ENCODE data around the gene CABLES1. TPM values are rescaled to one million over a fixed set of nuclear protein-coding genes. Genes with fewer than 3 reads are reported as not detected.

The CABLES1 gene
- total and polyA plus RNA-seq, 2 experiments from 2014 or later: 1.3 to 8.9 TPM

- Histone ChIP-seq H3F3A (ENCODE audit: insufficient read depth) (peaks cover 34% of the 10 kb centered on the region), H3K9me2 (ENCODE audit: insufficient read depth) (no peaks in the 10 kb centered on the region), H3K4me1 (ENCODE audit: insufficient read depth) (peaks cover 39% of the 10 kb centered on the region), H3K4me3 (no peak overlapping the region), H3K4me2 (ENCODE audit: unreplicated experiment) (no peak overlapping the region), H4K20me1 (ENCODE audit: insufficient read depth) (no peaks in the 10 kb centered on the region), H2AFZ (no peak overlapping the region), H3K27me3 (replicated peaks; ENCODE audit: insufficient read depth) (no peaks in the 10 kb centered on the region), H3K36me3 (ENCODE audit: low read depth) (no peaks in the 10 kb centered on the region), H3K9me3 (ENCODE audit: low read depth) (no peaks in the 10 kb centered on the region), H3K9ac (no peak overlapping the region), H3K27ac (no peak overlapping the region), H3K79me2 (ENCODE audit: insufficient read depth) (no peaks in the 10 kb centered on the region)
- TF ChIP-seq EZH2 (IDR thresholded peaks at IDR 0.05; ENCODE audit: insufficient read depth, poor library complexity, severe bottlenecking): no peak
- TF ChIP-seq EZH2phosphoT487 (IDR thresholded peaks at IDR 0.05; ENCODE audit: insufficient read depth, low read depth): no peak
- no peak for DNase-seq
- in situ Hi-C loops (cut with MboI): loop anchor here (10.0 kb wide), 1 partner anchor 119 kb away; no protein-coding TSS in a partner anchor
- WGBS, 2 experiments (ENCODE audit: low coverage in 1 of 2, low lambda C conversion rate in 2 of 2, missing lambda C conversion rate in 2 of 2): 98 to 100% methylated on average over 5 of the region's 5 CpGs
These were observed 100.1 kb downstream of the CABLES1 start for GRCh38 chr18:23235336-23235735.

GRCh38 chr18:23235860-23236259, 100.6 kb downstream of the CABLES1 start:
- no peak overlapping the region for H3K4me3 ChIP-seq
- no peaks in the 10 kb centered on the region for H3K27me3 ChIP-seq (replicated peaks; ENCODE audit: insufficient read depth)
- peaks cover 29% of the 10 kb centered on the region for H3F3A ChIP-seq (ENCODE audit: insufficient read depth)
- H3K4me2 ChIP-seq (ENCODE audit: unreplicated experiment): no peak overlapping the region
- no peaks in the 10 kb centered on the region for H3K9me3 ChIP-seq (ENCODE audit: low read depth)
- H2AFZ ChIP-seq: no peak overlapping the region
- in situ Hi-C loops (cut with MboI): loop anchor here (10.0 kb wide), 1 partner anchor 119 kb away; no protein-coding TSS in a partner anchor
- DNase-seq: no peak
- no peaks in the 10 kb centered on the region for H3K36me3 ChIP-seq (ENCODE audit: low read depth)
- H3K9ac ChIP-seq: no peak overlapping the region
- WGBS, 2 experiments (ENCODE audit: low coverage in 1 of 2, low lambda C conversion rate in 2 of 2, missing lambda C conversion rate in 2 of 2): 86% methylated on average over 11 of the region's 11 CpGs
- no peaks in the 10 kb centered on the region for H3K9me2 ChIP-seq (ENCODE audit: insufficient read depth)
- H3K27ac ChIP-seq: no peak overlapping the region
- peaks cover 33% of the 10 kb centered on the region for H3K4me1 ChIP-seq (ENCODE audit: insufficient read depth)
- no peaks in the 10 kb centered on the region for H4K20me1 ChIP-seq (ENCODE audit: insufficient read depth)
- no peaks in the 10 kb centered on the region for H3K79me2 ChIP-seq (ENCODE audit: insufficient read depth)
- TF ChIP-seq EZH2phosphoT487 (IDR thresholded peaks at IDR 0.05; ENCODE audit: insufficient read depth, low read depth): no peak
- TF ChIP-seq EZH2 (IDR thresholded peaks at IDR 0.05; ENCODE audit: insufficient read depth, poor library complexity, severe bottlenecking): no peak

GRCh38 chr18:23236876-23237468, 101.7 kb downstream of the CABLES1 start:
- H3F3A ChIP-seq (ENCODE audit: insufficient read depth): peaks cover 22% of the 10 kb centered on the region
- H3K9ac ChIP-seq: peak overlapping the region; percentile 66
- peak overlapping the region; percentile 83 for H3K4me2 ChIP-seq (ENCODE audit: unreplicated experiment)
- 80 to 84% methylated on average over 13 of the region's 13 CpGs for WGBS, 2 experiments (ENCODE audit: low coverage in 1 of 2, low lambda C conversion rate in 2 of 2, missing lambda C conversion rate in 2 of 2)
- no peaks in the 10 kb centered on the region for H3K36me3 ChIP-seq (ENCODE audit: low read depth)
- peak overlapping the region; percentile 60 for H3K4me3 ChIP-seq
- peak overlapping the region; percentile 69; the same call in 1 of the 2 replicates for H2AFZ ChIP-seq
- no peaks in the 10 kb centered on the region for H3K27me3 ChIP-seq (replicated peaks; ENCODE audit: insufficient read depth)
- peak overlapping the region; percentile 68; the same call in 1 of the 2 replicates for H3K27ac ChIP-seq
- in situ Hi-C loops (cut with MboI): loop anchor here (10.0 kb wide), 1 partner anchor 118 kb away; no protein-coding TSS in a partner anchor
- H3K9me2 ChIP-seq (ENCODE audit: insufficient read depth): no peaks in the 10 kb centered on the region
- H3K79me2 ChIP-seq (ENCODE audit: insufficient read depth): no peaks in the 10 kb centered on the region
- peaks cover 24% of the 10 kb centered on the region for H3K4me1 ChIP-seq (ENCODE audit: insufficient read depth)
- DNase-seq: no peak
- TF ChIP-seq EZH2phosphoT487 (IDR thresholded peaks at IDR 0.05; ENCODE audit: insufficient read depth, low read depth) (no peak), EZH2 (IDR thresholded peaks at IDR 0.05; ENCODE audit: insufficient read depth, poor library complexity, severe bottlenecking) (no peak)
- H4K20me1 ChIP-seq (ENCODE audit: insufficient read depth): no peaks in the 10 kb centered on the region
- no peaks in the 10 kb centered on the region for H3K9me3 ChIP-seq (ENCODE audit: low read depth)

GRCh38 chr18:23237524-23238151, 102.4 kb downstream of the CABLES1 start:
- H3K9me2 ChIP-seq (ENCODE audit: insufficient read depth): no peaks in the 10 kb centered on the region
- in situ Hi-C loops (cut with MboI): loop anchor here (10.0 kb wide), 1 partner anchor 117 kb away; no protein-coding TSS in a partner anchor
- H3F3A ChIP-seq (ENCODE audit: insufficient read depth): peaks cover 15% of the 10 kb centered on the region
- WGBS, 2 experiments (ENCODE audit: low coverage in 1 of 2, low lambda C conversion rate in 2 of 2, missing lambda C conversion rate in 2 of 2): 4 to 5% methylated on average over 17 of the region's 17 CpGs
- H3K27ac ChIP-seq: peak overlapping the region; percentile 68
- H3K4me2 ChIP-seq (ENCODE audit: unreplicated experiment): peak overlapping the region; percentile 83
- H3K27me3 ChIP-seq (replicated peaks; ENCODE audit: insufficient read depth): no peaks in the 10 kb centered on the region
- H2AFZ ChIP-seq: peak overlapping the region; percentile 69
- no peaks in the 10 kb centered on the region for H3K79me2 ChIP-seq (ENCODE audit: insufficient read depth)
- H3K4me3 ChIP-seq: peak overlapping the region; percentile 60
- peak overlapping the region; percentile 66 for H3K9ac ChIP-seq
- H3K36me3 ChIP-seq (ENCODE audit: low read depth): no peaks in the 10 kb centered on the region
- H3K9me3 ChIP-seq (ENCODE audit: low read depth): no peaks in the 10 kb centered on the region
- DNase-seq: peak; percentile 88
- no peaks in the 10 kb centered on the region for H4K20me1 ChIP-seq (ENCODE audit: insufficient read depth)
- no peak for TF ChIP-seq EZH2phosphoT487 (IDR thresholded peaks at IDR 0.05; ENCODE audit: insufficient read depth, low read depth)
- TF ChIP-seq EZH2 (IDR thresholded peaks at IDR 0.05; ENCODE audit: insufficient read depth, poor library complexity, severe bottlenecking): no peak
- peaks cover 19% of the 10 kb centered on the region for H3K4me1 ChIP-seq (ENCODE audit: insufficient read depth)

Measured in GM23248 (cell line).